Right lobe of liver (tissue), 4 donors: ENCODE results near the gene PTPN11.

Experiments
- POLR2A ChIP-seq: fragments of 450-650 bp; IDR thresholded peaks from one replicate; pipeline ENCODE4 v1.6.1; 2017; ENCODE audit warnings: antibody characterized with exemption, mild to moderate bottlenecking
- TF ChIP-seq, protein P1 (sequence below), 4 donors: fragments of 200-600 bp in 3 of 4; fragments of 450-650 bp in 1 of 4; IDR thresholded peaks; one replicate each; pipeline versions ENCODE4 v1.5.1 to v1.8.0; 2016 to 2022; ENCODE audit warnings: antibody characterized with exemption in 4 of 4, mild to moderate bottlenecking in 2 of 4
- donor health status: DM: no; HTN: no; CAD: no.
- donor health status: DM: no; HTN: no; CAD: no.
- donor health status: DM: no; HTN: yes; CAD: no.

- TF ChIP-seq, protein P1, sequence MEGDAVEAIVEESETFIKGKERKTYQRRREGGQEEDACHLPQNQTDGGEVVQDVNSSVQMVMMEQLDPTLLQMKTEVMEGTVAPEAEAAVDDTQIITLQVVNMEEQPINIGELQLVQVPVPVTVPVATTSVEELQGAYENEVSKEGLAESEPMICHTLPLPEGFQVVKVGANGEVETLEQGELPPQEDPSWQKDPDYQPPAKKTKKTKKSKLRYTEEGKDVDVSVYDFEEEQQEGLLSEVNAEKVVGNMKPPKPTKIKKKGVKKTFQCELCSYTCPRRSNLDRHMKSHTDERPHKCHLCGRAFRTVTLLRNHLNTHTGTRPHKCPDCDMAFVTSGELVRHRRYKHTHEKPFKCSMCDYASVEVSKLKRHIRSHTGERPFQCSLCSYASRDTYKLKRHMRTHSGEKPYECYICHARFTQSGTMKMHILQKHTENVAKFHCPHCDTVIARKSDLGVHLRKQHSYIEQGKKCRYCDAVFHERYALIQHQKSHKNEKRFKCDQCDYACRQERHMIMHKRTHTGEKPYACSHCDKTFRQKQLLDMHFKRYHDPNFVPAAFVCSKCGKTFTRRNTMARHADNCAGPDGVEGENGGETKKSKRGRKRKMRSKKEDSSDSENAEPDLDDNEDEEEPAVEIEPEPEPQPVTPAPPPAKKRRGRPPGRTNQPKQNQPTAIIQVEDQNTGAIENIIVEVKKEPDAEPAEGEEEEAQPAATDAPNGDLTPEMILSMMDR (IDR thresholded peaks at IDR 0.05) = no peak
- no peak for TF ChIP-seq POLR2A
Observed at GRCh38 chr12:112458751-112459150, 40.0 kb downstream of the PTPN11 start.
